K562 (cell line): Measurements from ENCODE around the gene SEPHS2. TPM values are rescaled to one million over a fixed set of nuclear protein-coding genes. Genes with fewer than 3 reads are reported as not detected.

Experiments used
- polyA plus RNA-seq, 8 experiments: library from polyadenylated mRNA; depleted of rRNA in 4 of 8; stranded (reverse) in 5 of 8; unstranded in 3 of 8; fragments of >200 nt; fragmentation: Nextera tagmentation in 2 of 8; fragmentation: Illumina TruSeq in 1 of 8; extraction: Ambion mirVana in 2 of 8; extraction: Trizol in 1 of 8; gene quantifications; 2 replicates each; pipeline versions ENCODE4 v1.2.1 to v1.2.3, GENCODE V29; 2011 to 2014; ENCODE audit warnings: inconsistent platforms in 1 of 8, missing spikeins in 1 of 8
- total RNA-seq, 7 experiments: library from RNA; depleted of rRNA in 6 of 7; stranded (reverse); fragments of >200 nt in 6 of 7; fragmentation: Illumina TruSeq in 2 of 7; extraction: Trizol in 2 of 7; gene quantifications; 2 replicates each; pipeline versions ENCODE4 v1.2.1 to v1.2.3, GENCODE V29; 2011 to 2021; ENCODE audit warnings: low replicate concordance in 1 of 7
- TF ChIP-seq, protein P1 (sequence below), 2 experiments: fragments of 150-350 bp in 1 of 2; IDR thresholded peaks; 2 replicates each; pipeline ENCODE4 v1.6.1; 2012 to 2016; ENCODE audit warnings: low read depth in 2 of 2, low read length in 2 of 2, mild to moderate bottlenecking in 1 of 2, moderate library complexity in 1 of 2
- TF ChIP-seq, protein P2 (sequence below), 2 experiments: fragments of 450-650 bp; formaldehyde crosslinking in 1 of 2; IDR thresholded peaks; 2 replicates each; pipeline versions ENCODE4 v1.4.0 to v1.6.1; 2014 to 2020; ENCODE audit warnings: mild to moderate bottlenecking in 2 of 2, borderline replicate concordance in 1 of 2, low read depth in 1 of 2

Gene SEPHS2
- total and polyA plus RNA-seq, 9 of the 15 experiments (the other 6 are each of a cell fraction or from before 2014, with no cell fraction given): 20.9 to 90.6 (median 43.4) TPM

DNA sequence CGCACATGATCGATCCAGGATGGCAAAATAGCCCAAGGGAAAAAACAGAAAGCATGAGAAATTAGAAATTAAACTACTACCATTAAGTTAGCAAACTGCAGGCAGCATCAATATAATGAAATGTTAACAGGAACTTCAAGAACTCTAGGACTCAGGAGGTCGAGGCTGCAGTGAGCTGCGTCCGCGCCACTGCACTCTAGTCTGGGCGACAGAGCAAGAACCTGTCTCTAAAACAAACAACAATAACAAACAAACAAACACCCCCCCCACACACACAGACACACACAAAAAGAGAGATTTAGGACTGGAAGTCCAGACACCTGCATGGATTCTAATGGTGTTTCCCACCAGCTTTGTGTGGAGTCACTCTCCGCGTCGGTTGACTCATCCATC is 525 bp upstream of the SEPHS2 start (continued):
- TF ChIP-seq, protein P1, sequence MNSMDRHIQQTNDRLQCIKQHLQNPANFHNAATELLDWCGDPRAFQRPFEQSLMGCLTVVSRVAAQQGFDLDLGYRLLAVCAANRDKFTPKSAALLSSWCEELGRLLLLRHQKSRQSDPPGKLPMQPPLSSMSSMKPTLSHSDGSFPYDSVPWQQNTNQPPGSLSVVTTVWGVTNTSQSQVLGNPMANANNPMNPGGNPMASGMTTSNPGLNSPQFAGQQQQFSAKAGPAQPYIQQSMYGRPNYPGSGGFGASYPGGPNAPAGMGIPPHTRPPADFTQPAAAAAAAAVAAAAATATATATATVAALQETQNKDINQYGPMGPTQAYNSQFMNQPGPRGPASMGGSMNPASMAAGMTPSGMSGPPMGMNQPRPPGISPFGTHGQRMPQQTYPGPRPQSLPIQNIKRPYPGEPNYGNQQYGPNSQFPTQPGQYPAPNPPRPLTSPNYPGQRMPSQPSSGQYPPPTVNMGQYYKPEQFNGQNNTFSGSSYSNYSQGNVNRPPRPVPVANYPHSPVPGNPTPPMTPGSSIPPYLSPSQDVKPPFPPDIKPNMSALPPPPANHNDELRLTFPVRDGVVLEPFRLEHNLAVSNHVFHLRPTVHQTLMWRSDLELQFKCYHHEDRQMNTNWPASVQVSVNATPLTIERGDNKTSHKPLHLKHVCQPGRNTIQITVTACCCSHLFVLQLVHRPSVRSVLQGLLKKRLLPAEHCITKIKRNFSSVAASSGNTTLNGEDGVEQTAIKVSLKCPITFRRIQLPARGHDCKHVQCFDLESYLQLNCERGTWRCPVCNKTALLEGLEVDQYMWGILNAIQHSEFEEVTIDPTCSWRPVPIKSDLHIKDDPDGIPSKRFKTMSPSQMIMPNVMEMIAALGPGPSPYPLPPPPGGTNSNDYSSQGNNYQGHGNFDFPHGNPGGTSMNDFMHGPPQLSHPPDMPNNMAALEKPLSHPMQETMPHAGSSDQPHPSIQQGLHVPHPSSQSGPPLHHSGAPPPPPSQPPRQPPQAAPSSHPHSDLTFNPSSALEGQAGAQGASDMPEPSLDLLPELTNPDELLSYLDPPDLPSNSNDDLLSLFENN (IDR thresholded peaks at IDR 0.05; ENCODE audit: low read depth in 2 of 2, low read length in 2 of 2): no peak
- TF ChIP-seq, protein P2, sequence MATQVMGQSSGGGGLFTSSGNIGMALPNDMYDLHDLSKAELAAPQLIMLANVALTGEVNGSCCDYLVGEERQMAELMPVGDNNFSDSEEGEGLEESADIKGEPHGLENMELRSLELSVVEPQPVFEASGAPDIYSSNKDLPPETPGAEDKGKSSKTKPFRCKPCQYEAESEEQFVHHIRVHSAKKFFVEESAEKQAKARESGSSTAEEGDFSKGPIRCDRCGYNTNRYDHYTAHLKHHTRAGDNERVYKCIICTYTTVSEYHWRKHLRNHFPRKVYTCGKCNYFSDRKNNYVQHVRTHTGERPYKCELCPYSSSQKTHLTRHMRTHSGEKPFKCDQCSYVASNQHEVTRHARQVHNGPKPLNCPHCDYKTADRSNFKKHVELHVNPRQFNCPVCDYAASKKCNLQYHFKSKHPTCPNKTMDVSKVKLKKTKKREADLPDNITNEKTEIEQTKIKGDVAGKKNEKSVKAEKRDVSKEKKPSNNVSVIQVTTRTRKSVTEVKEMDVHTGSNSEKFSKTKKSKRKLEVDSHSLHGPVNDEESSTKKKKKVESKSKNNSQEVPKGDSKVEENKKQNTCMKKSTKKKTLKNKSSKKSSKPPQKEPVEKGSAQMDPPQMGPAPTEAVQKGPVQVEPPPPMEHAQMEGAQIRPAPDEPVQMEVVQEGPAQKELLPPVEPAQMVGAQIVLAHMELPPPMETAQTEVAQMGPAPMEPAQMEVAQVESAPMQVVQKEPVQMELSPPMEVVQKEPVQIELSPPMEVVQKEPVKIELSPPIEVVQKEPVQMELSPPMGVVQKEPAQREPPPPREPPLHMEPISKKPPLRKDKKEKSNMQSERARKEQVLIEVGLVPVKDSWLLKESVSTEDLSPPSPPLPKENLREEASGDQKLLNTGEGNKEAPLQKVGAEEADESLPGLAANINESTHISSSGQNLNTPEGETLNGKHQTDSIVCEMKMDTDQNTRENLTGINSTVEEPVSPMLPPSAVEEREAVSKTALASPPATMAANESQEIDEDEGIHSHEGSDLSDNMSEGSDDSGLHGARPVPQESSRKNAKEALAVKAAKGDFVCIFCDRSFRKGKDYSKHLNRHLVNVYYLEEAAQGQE (IDR thresholded peaks at IDR 0.05; ENCODE audit: borderline replicate concordance): no peak
- TF ChIP-seq, protein P2 (CRISPR knock-in tag; IDR thresholded peaks at IDR 0.05; ENCODE audit: low read depth): no peak
